Right ventricle myocardium superior (tissue), 1 donor: ENCODE measurements around the gene KICS2. TPM values are rescaled to one million over a fixed set of nuclear protein-coding genes. Genes with fewer than 3 reads are reported as not detected.
A peak's percentile ranks its signal among the peaks of the same experiment; 100 is the strongest.

Source experiments
- ATAC-seq: fragments of 200-7000 bp; cut with Tn5 transposase; one replicate; pipeline ENCODE4 v1.9.1; 2020; ENCODE audit warnings: mild to moderate bottlenecking; ENCODE audit not compliant: poor library complexity
- DNase-seq: peaks from one replicate; pipeline ENCODE4 v3.0.0-alpha.2; 2020
- intact Hi-C: fragments of 100-400 bp; cut with DNase I; formaldehyde crosslinking; loops from one replicate; pipeline ENCODE4 v1.11.2; 2022
- total RNA-seq: library from RNA; stranded (reverse); fragmentation: NEBNext Ultra II Directional; extraction: Animal tissue kit (Norgen Biotek cat#: 25700); gene quantifications from one replicate; pipeline ENCODE4 v1.2.1, GENCODE V29; 2021
- donor health status: DM: no; HTN: yes; CAD: no; lungs with severe emphysema.

KICS2 gene
- total RNA-seq, 1 donor from 2014 or later = 3.1 TPM

DNA sequence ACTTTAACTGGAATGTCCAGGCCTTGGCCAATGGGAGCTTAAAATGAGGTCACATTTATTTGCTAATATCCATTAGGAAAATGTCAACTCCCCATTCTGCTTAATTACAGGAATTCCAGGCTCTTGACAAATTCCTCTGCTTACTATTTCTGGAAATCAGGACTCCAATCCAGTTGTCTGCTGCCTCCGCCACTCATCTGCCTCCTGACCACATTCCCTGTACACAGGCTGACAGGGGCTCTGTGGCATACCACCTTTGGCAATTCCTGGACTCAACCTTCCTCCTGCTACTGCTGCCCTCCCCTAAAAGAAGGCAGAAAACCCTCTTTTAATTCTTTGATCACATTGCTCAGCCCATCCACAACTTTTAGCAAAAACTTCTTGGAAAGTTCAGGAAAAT, 37.9 kb downstream of the KICS2 start:
- intact Hi-C loops = loop anchor here (5.0 kb wide), 2 partner anchors 73 to 342 kb away; partner anchors contain the start of gene SRGAP1
- ATAC-seq (no peak), DNase-seq (no peak)

DNA sequence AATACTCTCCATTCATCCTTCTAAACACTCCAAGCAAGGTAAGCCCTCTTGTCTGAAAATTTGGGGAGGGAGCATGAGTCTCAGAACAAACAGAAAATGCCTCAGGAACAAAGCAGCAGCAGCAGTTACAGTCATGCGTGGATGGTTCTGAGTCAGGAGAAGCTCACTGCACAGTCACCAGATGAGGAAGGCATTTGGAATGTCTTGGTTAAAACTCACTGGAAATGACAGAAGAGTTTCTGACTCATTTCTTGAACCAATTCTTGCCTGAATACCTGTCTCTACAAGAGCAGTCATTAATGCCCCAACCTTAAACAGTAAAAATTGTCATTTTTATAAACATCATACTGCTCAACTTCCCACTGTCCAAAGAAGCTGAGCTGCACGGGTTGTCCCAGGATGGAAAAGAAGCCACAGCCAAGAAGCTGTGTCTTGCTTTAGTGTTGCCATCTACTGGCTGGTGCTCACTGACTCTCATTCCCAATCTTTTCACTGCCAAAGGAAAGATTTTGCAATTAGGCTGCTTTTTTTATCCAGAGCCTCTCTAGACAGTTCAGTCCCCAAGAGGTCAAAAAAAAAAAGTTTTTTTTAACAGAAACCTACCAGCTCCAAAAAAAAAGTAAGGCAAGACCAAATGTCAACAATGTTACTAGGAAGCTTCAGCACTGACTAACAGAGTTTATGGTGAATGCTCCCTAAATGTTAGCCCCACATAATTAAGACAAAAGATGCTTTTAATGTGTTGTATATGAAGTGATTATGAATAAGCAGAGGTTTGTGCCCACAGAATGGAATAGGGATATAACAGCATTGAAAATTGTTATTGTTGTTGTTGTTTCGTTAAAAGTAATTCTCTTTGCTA, 40.4 kb downstream of the KICS2 start:
- intact Hi-C loops = loop anchor here (5.0 kb wide), 2 partner anchors 76 to 339 kb away; partner anchors contain the start of gene SRGAP1
- ATAC-seq (peak; percentile 95), DNase-seq (no peak)

DNA sequence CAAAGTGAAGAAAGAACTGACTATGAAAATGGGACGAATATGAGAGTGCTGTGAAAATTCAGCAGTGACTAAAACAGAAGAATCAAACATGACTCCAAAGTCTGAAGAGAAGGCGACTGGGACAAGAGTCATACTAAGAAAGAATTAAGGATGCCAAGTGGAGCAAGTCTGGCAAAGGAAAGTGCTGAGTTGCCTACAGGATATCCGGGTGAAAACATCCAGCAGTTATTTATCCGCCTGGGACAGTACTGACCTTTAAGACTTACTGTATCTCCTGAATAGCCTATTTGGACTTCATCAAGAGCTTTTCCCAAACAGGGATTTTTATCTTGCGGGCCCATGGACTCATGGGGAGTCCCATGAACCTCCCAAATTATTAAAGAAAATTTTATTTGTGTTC, 41.1 kb downstream of the KICS2 start:
- DNase-seq = no peak
- intact Hi-C loops = loop anchor here (5.0 kb wide), 2 partner anchors 76 to 339 kb away; partner anchors contain the start of gene SRGAP1
- peak; percentile 81 for ATAC-seq

DNA sequence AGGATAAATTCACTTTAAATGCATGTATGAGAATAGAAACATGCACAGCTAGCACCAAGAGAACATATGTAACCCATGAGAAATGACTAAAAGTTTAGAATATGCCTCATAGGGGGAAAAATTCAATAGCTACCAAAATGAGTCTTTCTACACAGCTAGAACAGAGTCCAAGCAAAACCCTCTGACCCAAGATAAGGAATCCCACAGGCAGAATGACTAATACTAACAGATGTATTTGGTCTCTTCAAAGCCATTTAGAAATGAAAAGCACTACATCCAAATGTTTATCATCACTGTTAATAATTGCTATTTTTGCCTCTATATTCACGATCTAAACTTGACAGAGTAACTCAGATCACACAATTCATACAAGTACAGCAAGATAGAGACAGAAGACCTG, 44.0 kb downstream of the KICS2 start:
- ATAC-seq (peak; percentile 35), DNase-seq (no peak)
- intact Hi-C loops = no loop called here

DNA sequence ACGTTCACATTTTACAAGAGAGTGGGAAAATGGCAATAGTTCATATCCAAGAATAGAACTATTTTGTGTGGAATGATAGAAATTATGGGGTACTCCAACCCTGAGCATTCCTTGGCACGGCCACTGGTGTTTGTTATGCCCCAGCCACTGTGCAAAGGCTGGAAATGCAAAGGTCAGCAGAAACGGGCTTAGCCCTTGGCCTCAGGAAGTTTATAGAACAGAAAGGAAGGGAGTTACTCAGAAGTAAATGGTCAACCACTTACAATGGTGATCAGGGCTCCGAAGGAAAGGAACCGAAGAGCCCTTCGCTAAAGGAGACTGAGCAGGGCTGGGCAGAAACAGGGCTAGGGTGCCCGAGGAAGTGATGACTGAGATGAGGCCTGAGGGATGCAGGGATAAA, 45.1 kb downstream of the KICS2 start:
- no peak for DNase-seq
- no peak for ATAC-seq
- intact Hi-C loops = no loop called here

DNA sequence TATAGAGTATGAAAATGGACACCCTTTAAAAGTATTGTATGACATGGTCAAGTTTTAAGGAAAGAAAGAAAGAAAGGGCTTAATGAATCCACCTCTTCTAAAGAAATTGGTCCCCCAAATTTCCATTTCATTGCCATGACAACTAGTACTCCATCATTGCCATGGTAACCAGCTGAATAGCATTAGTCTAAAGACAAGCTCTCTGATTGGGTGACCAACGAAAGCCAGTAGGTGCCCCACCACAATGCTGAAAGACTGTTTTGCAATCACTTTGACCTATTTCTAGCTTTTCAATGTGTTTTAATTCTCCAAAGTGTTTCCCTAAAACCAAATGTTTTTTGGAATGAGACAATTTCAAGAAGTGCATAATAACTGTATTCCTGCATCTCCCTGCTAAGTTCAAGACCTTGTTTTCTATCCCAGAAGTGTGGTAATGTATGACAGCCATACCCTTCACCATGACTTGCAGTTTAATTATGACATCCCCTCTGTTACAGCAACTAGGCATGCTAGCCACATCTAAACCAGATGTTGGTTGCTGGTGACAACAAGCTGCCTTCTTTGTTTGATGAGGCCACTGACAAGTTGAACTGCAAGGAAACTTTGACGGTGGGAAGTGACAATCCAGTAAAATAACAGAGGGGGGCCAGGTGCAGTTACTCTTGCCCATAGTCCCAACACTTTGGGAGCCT, 46.7 kb downstream of the KICS2 start:
- DNase-seq (no peak), ATAC-seq (peak; percentile 20)
- intact Hi-C loops = no loop called here

DNA sequence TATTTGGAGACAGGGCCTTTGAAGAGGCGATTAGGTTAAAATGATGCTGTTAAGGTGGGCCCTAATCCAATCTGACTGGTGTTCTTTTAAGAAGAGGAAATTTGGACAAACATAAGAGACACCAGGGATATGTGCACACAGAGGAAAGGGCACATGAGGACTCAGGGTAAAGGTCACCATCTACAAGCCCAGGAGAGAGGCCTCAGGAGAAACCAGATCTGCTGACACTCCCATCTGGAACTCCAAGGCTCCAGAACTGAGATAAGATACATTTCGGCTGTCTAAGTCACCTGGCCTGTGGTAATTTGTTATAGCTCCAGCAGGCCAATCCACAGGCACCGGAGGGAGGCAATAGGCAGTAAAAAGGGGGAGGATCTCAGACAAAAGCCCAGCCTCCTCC, 48.6 kb downstream of the KICS2 start:
- ATAC-seq (no peak), DNase-seq (no peak)
- intact Hi-C loops = no loop called here

Other genes starting within 250 kb of the KICS2 start
- not detected for gene C12orf56, start 168.5 kb upstream of the KICS2 start, total RNA-seq
- 27.9 TPM for gene XPOT, start 182.1 kb upstream of the KICS2 start, total RNA-seq
- 11.6 TPM for gene TBK1, start 229.8 kb upstream of the KICS2 start, total RNA-seq